Suprapubic skin (tissue), 3 donors: ENCODE results near the gene CHSY1.

Source experiments
- EP300 ChIP-seq: sonication (generic); formaldehyde crosslinking; IDR thresholded peaks from one replicate; pipeline ENCODE4 v1.6.1; 2017; ENCODE audit warnings: antibody characterized with exemption
- POLR2A ChIP-seq, 2 donors: fragments of 450-650 bp; IDR thresholded peaks; one replicate each; pipeline ENCODE4 v1.6.1; 2017; ENCODE audit warnings: antibody characterized with exemption in 2 of 2, mild to moderate bottlenecking in 2 of 2, moderate library complexity in 2 of 2
- TF ChIP-seq, protein P1 (sequence below), 2 donors: fragments of 200-600 bp in 1 of 2; fragments of 450-650 bp in 1 of 2; sonication (generic) in 1 of 2; IDR thresholded peaks; one replicate each; pipeline ENCODE4 v1.5.1; 2016 to 2019; ENCODE audit warnings: antibody characterized with exemption in 2 of 2, mild to moderate bottlenecking in 1 of 2, moderate library complexity in 1 of 2

DNA sequence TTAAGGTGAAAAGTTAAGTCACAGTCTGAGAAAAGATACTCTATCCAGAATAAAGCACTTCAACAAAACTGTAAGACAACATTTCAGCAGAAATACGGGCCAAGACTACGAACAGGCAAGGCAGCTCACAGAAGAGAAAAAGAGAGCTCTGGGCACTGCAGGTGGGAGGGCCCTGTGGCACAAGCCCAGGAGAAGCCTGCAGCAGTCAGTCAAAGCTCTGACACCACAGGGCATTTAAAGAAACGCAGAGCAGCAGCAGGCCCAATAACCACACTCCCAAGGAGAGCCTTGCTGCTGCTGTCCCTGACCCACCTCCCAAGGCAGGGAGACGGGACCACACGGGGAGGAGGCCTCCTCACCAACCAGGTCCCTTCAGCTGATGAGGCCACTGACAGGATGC, 19.2 kb downstream of the CHSY1 start:
- TF ChIP-seq EP300 (no peak), POLR2A (IDR thresholded peaks at IDR 0.05) (no peak)
- TF ChIP-seq, protein P1, sequence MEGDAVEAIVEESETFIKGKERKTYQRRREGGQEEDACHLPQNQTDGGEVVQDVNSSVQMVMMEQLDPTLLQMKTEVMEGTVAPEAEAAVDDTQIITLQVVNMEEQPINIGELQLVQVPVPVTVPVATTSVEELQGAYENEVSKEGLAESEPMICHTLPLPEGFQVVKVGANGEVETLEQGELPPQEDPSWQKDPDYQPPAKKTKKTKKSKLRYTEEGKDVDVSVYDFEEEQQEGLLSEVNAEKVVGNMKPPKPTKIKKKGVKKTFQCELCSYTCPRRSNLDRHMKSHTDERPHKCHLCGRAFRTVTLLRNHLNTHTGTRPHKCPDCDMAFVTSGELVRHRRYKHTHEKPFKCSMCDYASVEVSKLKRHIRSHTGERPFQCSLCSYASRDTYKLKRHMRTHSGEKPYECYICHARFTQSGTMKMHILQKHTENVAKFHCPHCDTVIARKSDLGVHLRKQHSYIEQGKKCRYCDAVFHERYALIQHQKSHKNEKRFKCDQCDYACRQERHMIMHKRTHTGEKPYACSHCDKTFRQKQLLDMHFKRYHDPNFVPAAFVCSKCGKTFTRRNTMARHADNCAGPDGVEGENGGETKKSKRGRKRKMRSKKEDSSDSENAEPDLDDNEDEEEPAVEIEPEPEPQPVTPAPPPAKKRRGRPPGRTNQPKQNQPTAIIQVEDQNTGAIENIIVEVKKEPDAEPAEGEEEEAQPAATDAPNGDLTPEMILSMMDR (IDR thresholded peaks at IDR 0.05): no peak
